ENCODE data around the gene PASD1.

GRCh38 chrX:151715752-151716151 is 152.3 kb downstream of the PASD1 start, which contains the start of gene FATE1:
- TF ChIP-seq SIN3A (IDR thresholded peaks at IDR 0.05; ENCODE audit: borderline replicate concordance, insufficient read depth, low read length) (no peak), POLR2AphosphoS5 (IDR thresholded peaks at IDR 0.05; ENCODE audit: low read depth, low read length) (no peak), REST (IDR thresholded peaks at IDR 0.05; ENCODE audit: insufficient read depth in 1 of 2, low read depth in 2 of 2, low read length in 2 of 2) (no peak), TAF1 (IDR thresholded peaks at IDR 0.05; ENCODE audit: borderline replicate concordance, insufficient read depth, low read length) (no peak), FOXP2 (optimal IDR thresholded peaks at IDR 0.05; ENCODE audit: borderline replicate concordance, extremely low read depth, extremely low read length, insufficient read depth) (no peak)
